Smooth muscle cell (in vitro differentiated cells): Measurements from ENCODE around the gene ATXN7. TPM values are rescaled to one million over a fixed set of nuclear protein-coding genes. Genes with fewer than 3 reads are reported as not detected.

Experiments
- DNase-seq: peaks from one replicate; lab custom pipeline; 2025; ENCODE audit not compliant: unreplicated experiment; lab: John Stamatoyannopoulos, UW
- H2AFZ ChIP-seq: fragments of 200-600 bp; sonication (generic); 2 replicates; pipeline ENCODE4 v1.6.0; 2016; ENCODE audit warnings: antibody characterized with exemption, low read depth, mild to moderate bottlenecking
- H3F3A ChIP-seq: fragments of 200-600 bp; sonication (generic); 2 replicates; pipeline ENCODE4 v1.6.0; 2017; ENCODE audit warnings: antibody characterized with exemption, low read depth
- H3K27ac ChIP-seq: fragments of 200-600 bp; sonication (generic); 2 replicates; pipeline ENCODE4 v1.5.1; 2016; ENCODE audit warnings: low read depth, mild to moderate bottlenecking
- H3K27me3 ChIP-seq: fragments of 200-600 bp; sonication (generic); 2 replicates; pipeline ENCODE4 v1.6.1; 2016; ENCODE audit warnings: low read depth, mild to moderate bottlenecking
- H3K36me3 ChIP-seq: fragments of 200-600 bp; sonication (generic); 2 replicates; pipeline ENCODE4 v1.5.1; 2016; ENCODE audit warnings: low read depth
- H3K4me1 ChIP-seq: fragments of 200-600 bp; sonication (generic); 2 replicates; pipeline ENCODE4 v1.5.1; 2016; ENCODE audit warnings: low read depth
- H3K4me2 ChIP-seq: fragments of 200-600 bp; sonication (generic); 2 replicates; pipeline ENCODE4 v1.6.0; 2016; ENCODE audit warnings: mild to moderate bottlenecking
- H3K4me3 ChIP-seq: fragments of 200-600 bp; sonication (generic); 2 replicates; pipeline ENCODE4 v1.5.1; 2016; ENCODE audit warnings: mild to moderate bottlenecking
- H3K79me2 ChIP-seq: fragments of 200-600 bp; sonication (generic); 2 replicates; pipeline ENCODE4 v1.6.0; 2016; ENCODE audit warnings: low read depth, mild to moderate bottlenecking
- H3K9ac ChIP-seq: fragments of 200-600 bp; sonication (generic); 2 replicates; pipeline ENCODE4 v1.6.0; 2016; ENCODE audit warnings: low read depth
- H3K9me3 ChIP-seq: fragments of 200-600 bp; sonication (generic); replicated peaks from 2 replicates; pipeline ENCODE4 v1.5.1; 2016; ENCODE audit warnings: low read depth
- H4K20me1 ChIP-seq: fragments of 200-600 bp; sonication (generic); 2 replicates; pipeline ENCODE4 v1.6.0; 2016; ENCODE audit warnings: low read depth
- CTCF ChIP-seq: fragments of 200-600 bp; sonication (generic); IDR thresholded peaks from 2 replicates; pipeline ENCODE4 v1.5.1; 2017; ENCODE audit warnings: borderline replicate concordance, mild to moderate bottlenecking, antibody characterized with exemption; ENCODE audit not compliant: insufficient read depth, poor library complexity, severe bottlenecking
- WGBS: methylation state at CpG from one replicate; pipeline ENCODE4 v1.1.7; 2016; ENCODE audit warnings: low lambda C conversion rate; 5-methylcytosine and 5-hydroxymethylcytosine counted together
- polyA plus RNA-seq: library from polyadenylated mRNA; unstranded; fragments of >200 nt; fragmentation: Nextera tagmentation; extraction: Ambion mirVana; gene quantifications from 2 replicates; pipeline ENCODE4 v1.2.1, GENCODE V29; 2016
- total RNA-seq: library from RNA; depleted of rRNA; stranded (reverse); fragments of >200 nt; gene quantifications from 2 replicates; pipeline ENCODE4 v1.2.3, GENCODE V29; 2014

Gene ATXN7
- total and polyA plus RNA-seq, 2 experiments from 2014 or later, result 3.6 to 14.1 TPM

- Histone ChIP-seq H3K36me3 (no peaks in the 10 kb centered on the region), H3K27ac (peak overlapping the region; percentile 51), H2AFZ (no peak overlapping the region), H3K9me3 (no peaks in the 10 kb centered on the region), H3K4me3 (no peak overlapping the region), H3F3A (peaks cover 4% of the 10 kb centered on the region), H3K27me3 (no peaks in the 10 kb centered on the region), H3K4me1 (peaks cover under 1% of the 10 kb centered on the region), H4K20me1 (peaks cover 79% of the 10 kb centered on the region), H3K4me2 (peak overlapping the region; percentile 51), H3K79me2 (peaks cover 54% of the 10 kb centered on the region), H3K9ac (no peak overlapping the region)
- 71% methylated on average over 2 of the region's 2 CpGs for WGBS
- no peak for DNase-seq
- TF ChIP-seq CTCF, result no peak
These were observed 8.7 kb downstream of the ATXN7 start for GRCh38 chr3:63872135-63872924.

- Histone ChIP-seq H3K27me3 (no peaks in the 10 kb centered on the region), H3K27ac (no peak overlapping the region), H3K4me2 (no peak overlapping the region), H2AFZ (no peak overlapping the region), H3F3A (peaks cover 4% of the 10 kb centered on the region), H3K36me3 (no peaks in the 10 kb centered on the region), H4K20me1 (peaks cover 99% of the 10 kb centered on the region), H3K79me2 (peaks cover 63% of the 10 kb centered on the region), H3K4me3 (no peak overlapping the region), H3K9ac (no peak overlapping the region), H3K9me3 (no peaks in the 10 kb centered on the region), H3K4me1 (peaks cover 10% of the 10 kb centered on the region)
- WGBS, result 84% methylated on average over 3 of the region's 3 CpGs
- TF ChIP-seq CTCF, result no peak
- no peak for DNase-seq
These were observed 11.1 kb downstream of the ATXN7 start for GRCh38 chr3:63874769-63875168.

- no peak overlapping the region for H3K4me2 ChIP-seq
- peaks cover 10% of the 10 kb centered on the region for H3K4me1 ChIP-seq
- H3K79me2 ChIP-seq, result peaks cover 63% of the 10 kb centered on the region
- WGBS, result 59% methylated on average over 2 of the region's 2 CpGs
- H3K9ac ChIP-seq, result no peak overlapping the region
- H2AFZ ChIP-seq, result no peak overlapping the region
- no peaks in the 10 kb centered on the region for H3K9me3 ChIP-seq
- no peak for TF ChIP-seq CTCF
- no peak overlapping the region for H3K4me3 ChIP-seq
- no peaks in the 10 kb centered on the region for H3K36me3 ChIP-seq
- no peak for DNase-seq
- H4K20me1 ChIP-seq, result peaks cover 99% of the 10 kb centered on the region
- H3K27me3 ChIP-seq, result no peaks in the 10 kb centered on the region
- peaks cover 4% of the 10 kb centered on the region for H3F3A ChIP-seq
- no peak overlapping the region for H3K27ac ChIP-seq
These were observed 11.8 kb downstream of the ATXN7 start for GRCh38 chr3:63875510-63875909.

GRCh38 chr3:63876260-63876659 lies 12.6 kb downstream of the ATXN7 start:
- Histone ChIP-seq H3K4me1 (peaks cover 10% of the 10 kb centered on the region), H3K4me2 (peak overlapping the region; percentile 33), H3K36me3 (no peaks in the 10 kb centered on the region), H2AFZ (no peak overlapping the region), H3K27me3 (no peaks in the 10 kb centered on the region), H3K27ac (no peak overlapping the region), H3K9ac (no peak overlapping the region), H3K4me3 (no peak overlapping the region), H3K9me3 (no peaks in the 10 kb centered on the region), H3F3A (peaks cover 4% of the 10 kb centered on the region), H4K20me1 (peaks cover 99% of the 10 kb centered on the region), H3K79me2 (peaks cover 57% of the 10 kb centered on the region)
- WGBS, result 35% methylated on average over 3 of the region's 3 CpGs
- no peak for TF ChIP-seq CTCF
- no peak for DNase-seq
